Keratinocyte (primary cell): Measurements from ENCODE around the gene FBXW5. TPM values are rescaled to one million over a fixed set of nuclear protein-coding genes. Genes with fewer than 3 reads are reported as not detected.

Source experiments
- DNase-seq: peaks from one replicate; pipeline ENCODE4 v3.0.0-alpha.2; 2011; ENCODE audit warnings: low read depth, missing footprints, low spot score
- FAIRE-seq: peaks from 2 replicates; lab custom pipeline; 2011; peaks lifted over from hg19 to GRCh38; lab: Jason Lieb, UNC
- H2AFZ ChIP-seq: 2 replicates; pipeline ENCODE4 v1.6.0; 2012; ENCODE audit warnings: low read length, control low read depth, inconsistent platforms; ENCODE audit not compliant: control insufficient read depth
- H3K27ac ChIP-seq: 2 replicates; pipeline ENCODE4 v1.5.1; 2011; ENCODE audit warnings: low read length; ENCODE audit not compliant: control insufficient read depth, insufficient read depth
- H3K27me3 ChIP-seq: 3 replicates; pipeline ENCODE4 v1.6.0; 2011; ENCODE audit warnings: low read length; ENCODE audit not compliant: control insufficient read depth, insufficient read depth; ENCODE audit errors: extremely low read depth
- H3K36me3 ChIP-seq, 2 experiments: 2 replicates in 1 of 2; 3 replicates in 1 of 2; pipeline ENCODE4 v1.5.1; 2011; ENCODE audit warnings: low read length in 2 of 2, mild to moderate bottlenecking in 1 of 2; ENCODE audit not compliant: control insufficient read depth in 2 of 2, insufficient read depth in 2 of 2; ENCODE audit errors: extremely low read depth in 1 of 2
- H3K4me1 ChIP-seq: 3 replicates; pipeline ENCODE4 v1.5.1; 2011; ENCODE audit warnings: low read length; ENCODE audit not compliant: control insufficient read depth, insufficient read depth; ENCODE audit errors: extremely low read depth
- H3K4me2 ChIP-seq: 3 replicates; pipeline ENCODE4 v1.6.0; 2011; ENCODE audit warnings: low read depth, low read length; ENCODE audit not compliant: control insufficient read depth, insufficient read depth; ENCODE audit errors: extremely low read depth
- H3K4me3 ChIP-seq, 3 experiments: fragments of 200-600 bp in 1 of 3; sonication (generic) in 1 of 3; 2 replicates in 2 of 3; 3 replicates in 1 of 3; pipeline ENCODE4 v1.5.1; 2011 to 2016; ENCODE audit warnings: low read length in 3 of 3, mild to moderate bottlenecking in 3 of 3, control low read depth in 2 of 3, inconsistent platforms in 1 of 3, low read depth in 1 of 3, mixed read lengths in 1 of 3, mixed run types in 1 of 3, moderate library complexity in 1 of 3; ENCODE audit not compliant: control insufficient read depth in 2 of 3, insufficient read depth in 2 of 3; ENCODE audit errors: extremely low read depth in 1 of 3
- H3K79me2 ChIP-seq: 2 replicates; pipeline ENCODE4 v1.6.0; 2012; ENCODE audit warnings: low read length; ENCODE audit not compliant: control insufficient read depth, insufficient read depth
- H3K9ac ChIP-seq: 3 replicates; pipeline ENCODE4 v1.6.0; 2011; ENCODE audit warnings: low read length; ENCODE audit not compliant: control insufficient read depth, insufficient read depth; ENCODE audit errors: extremely low read depth
- H3K9me1 ChIP-seq: 3 replicates; pipeline ENCODE4 v1.6.0; 2011; ENCODE audit warnings: low read length; ENCODE audit not compliant: control insufficient read depth, insufficient read depth; ENCODE audit errors: extremely low read depth
- H3K9me3 ChIP-seq: 2 replicates; pipeline ENCODE4 v1.5.1; 2012; ENCODE audit warnings: low read depth, low read length; ENCODE audit not compliant: control insufficient read depth
- H4K20me1 ChIP-seq: 3 replicates; pipeline ENCODE4 v1.6.0; 2011; ENCODE audit warnings: low read length; ENCODE audit not compliant: control insufficient read depth, insufficient read depth; ENCODE audit errors: extremely low read depth
- CTCF ChIP-seq, 3 experiments: IDR thresholded peaks in 1 of 3; conservative IDR thresholded peaks in 1 of 3; optimal IDR thresholded peaks in 1 of 3; 2 replicates in 2 of 3; 3 replicates in 1 of 3; pipeline versions ENCODE3 to v1.5.1; 2011; ENCODE audit warnings: low read length in 3 of 3, mild to moderate bottlenecking in 3 of 3, moderate library complexity in 2 of 3, control low read depth in 1 of 3, inconsistent platforms in 1 of 3; ENCODE audit not compliant: insufficient read depth in 2 of 3; ENCODE audit errors: extremely low read depth in 1 of 3
- EZH2 ChIP-seq: IDR thresholded peaks from one replicate; pipeline ENCODE4 v1.6.1; 2012; ENCODE audit warnings: inconsistent platforms, mild to moderate bottlenecking, low read length, moderate library complexity
- dilution Hi-C: fragments of 300-500 bp; cut with MboI; formaldehyde crosslinking; loops from one replicate; pipeline ENCODE4 v1.7.0; 2020; ENCODE audit warnings: low sequenced_read_pairs; ENCODE audit not compliant: extremely low pct_ligation_motif_present
- polyA plus RNA-seq, 5 experiments: library from polyadenylated mRNA; depleted of rRNA in 3 of 5; stranded (reverse) in 3 of 5; stranded (forward) in 1 of 5; unstranded in 1 of 5; fragments of >200 nt; gene quantifications; 1 replicate in 1 of 5; 2 replicates in 3 of 5; 3 replicates in 1 of 5; pipeline versions ENCODE4 v1.2.1 to v1.2.3, GENCODE V29; 2011 to 2012; ENCODE audit warnings: missing spikeins in 2 of 5, low read depth in 1 of 5, low replicate concordance in 1 of 5

FBXW5 gene
- polyA plus RNA-seq, 1 donor (not counting 4 experiments of a cell fraction or from before 2014, with no cell fraction given), result 23.0 TPM

GRCh38 chr9:136964171-136964689 lies 19.7 kb upstream of the FBXW5 start:
- Histone ChIP-seq H3K9me1 (no peaks in the 10 kb centered on the region), H3K27ac (no peak overlapping the region), H3K27me3 (no peaks in the 10 kb centered on the region), H4K20me1 (no peaks in the 10 kb centered on the region), H3K9me3 (no peaks in the 10 kb centered on the region), H3K9ac (no peak overlapping the region), H3K4me2 (peak overlapping the region; percentile 41), H2AFZ (peak overlapping the region; percentile 40), H3K79me2 (no peaks in the 10 kb centered on the region), H3K4me1 (peaks cover 8% of the 10 kb centered on the region), H3K4me3 (no peak overlapping the region), H3K36me3 (no peaks in the 10 kb centered on the region)
- dilution Hi-C loops, result no loop called here
- TF ChIP-seq CTCF (optimal IDR thresholded peaks at IDR 0.05 in 1 of 3, IDR thresholded peaks at IDR 0.05 in 1 of 3, conservative IDR thresholded peaks at IDR 0.05 in 1 of 3; ENCODE audit: extremely low read depth in 1 of 3, insufficient read depth in 2 of 3, low read length in 3 of 3) (no peak), EZH2 (no peak)
- FAIRE-seq, result no peak
- no peak for DNase-seq

GRCh38 chr9:136963751-136964150 lies 19.2 kb upstream of the FBXW5 start:
- no peak overlapping the region for H3K4me2 ChIP-seq

More at GRCh38 chr9:136963751-136964150, 19.2 kb upstream of the FBXW5 start:
- no peak overlapping the region for H3K4me3 ChIP-seq
- FAIRE-seq (no peak), DNase-seq (no peak)
- H3K9me3 ChIP-seq, result no peaks in the 10 kb centered on the region
- H3K36me3 ChIP-seq, result no peaks in the 10 kb centered on the region
- no peaks in the 10 kb centered on the region for H3K79me2 ChIP-seq
- TF ChIP-seq CTCF (optimal IDR thresholded peaks at IDR 0.05 in 1 of 3, IDR thresholded peaks at IDR 0.05 in 1 of 3, conservative IDR thresholded peaks at IDR 0.05 in 1 of 3; ENCODE audit: extremely low read depth in 1 of 3, insufficient read depth in 2 of 3, low read length in 3 of 3), result no peak
- no peak for TF ChIP-seq EZH2
- H3K27ac ChIP-seq, result no peak overlapping the region
- dilution Hi-C loops, result no loop called here
- H3K9ac ChIP-seq, result no peak overlapping the region
- peaks cover 8% of the 10 kb centered on the region for H3K4me1 ChIP-seq
- H3K9me1 ChIP-seq, result no peaks in the 10 kb centered on the region
- no peaks in the 10 kb centered on the region for H4K20me1 ChIP-seq
- no peak overlapping the region for H2AFZ ChIP-seq
- H3K27me3 ChIP-seq, result no peaks in the 10 kb centered on the region
